H1 (cell line): ENCODE data around the gene SGK2. TPM values are rescaled to one million over a fixed set of nuclear protein-coding genes. Genes with fewer than 3 reads are reported as not detected.

Source experiments
- HDAC2 ChIP-seq, 2 experiments: fragments of 300-600 bp in 1 of 2; sonication (generic) in 1 of 2; IDR thresholded peaks; 2 replicates each; pipeline ENCODE4 v1.6.1; 2011 to 2012; ENCODE audit warnings: low read depth in 2 of 2, low read length in 2 of 2, mild to moderate bottlenecking in 2 of 2, moderate library complexity in 2 of 2, borderline replicate concordance in 1 of 2, inconsistent platforms in 1 of 2
- polyA plus RNA-seq, 7 experiments: library from polyadenylated mRNA; depleted of rRNA in 3 of 7; stranded (reverse) in 5 of 7; unstranded in 2 of 7; fragments of >200 nt in 5 of 7; fragments of 200-250 nt in 2 of 7; gene quantifications; 1 replicate in 5 of 7; 2 replicates in 1 of 7; 4 replicates in 1 of 7; pipeline versions ENCODE4 v1.2.1 to v1.2.3, GENCODE V29; 2011 to 2013; ENCODE audit warnings: missing spikeins in 2 of 7, mixed read lengths in 2 of 7
- total RNA-seq: library from RNA; stranded (reverse); fragmentation: NEBNext Ultra II Directional; extraction: Animal tissue kit (Norgen Biotek cat#: 25700); gene quantifications from 2 replicates; pipeline ENCODE4 v1.2.1, GENCODE V29; 2021

SGK2 gene
- total and polyA plus RNA-seq, 2 of the 8 experiments (the other 6 are each of a cell fraction or from before 2014, with no cell fraction given), result 0.21 TPM; not detected in 1

- TF ChIP-seq HDAC2 (IDR thresholded peaks at IDR 0.05; ENCODE audit: borderline replicate concordance in 1 of 2, low read depth in 2 of 2, low read length in 2 of 2), result no peak
- TF ChIP-seq, all 59 proteins: peak for 0
Measured at GRCh38 chr20:43528258-43528875, 30.5 kb upstream of the SGK2 start (continued).
